K562 (cell line): ENCODE data around the gene UBR3. TPM values are rescaled to one million over a fixed set of nuclear protein-coding genes. Genes with fewer than 3 reads are reported as not detected.

Source experiments
- ATAC-seq: fragments of 200-7000 bp; cut with Tn5 transposase; 3 replicates; pipeline ENCODE4 v1.9.1; 2020; ENCODE audit warnings: moderate library complexity
- BruUV-seq: library from RNA; stranded (reverse); fragments of 400-500 nt; replicated peaks from 2 replicates; lab custom pipeline; 2021; lab: Mats Ljungman, UMichigan
- CTCF ChIA-PET: fragments of 300-600 bp; formaldehyde crosslinking; extraction: SDS; loops from one replicate; lab custom pipeline; 2021; ENCODE audit warnings: low intra/inter-chr PET ratio; lab: Yijun Ruan, JAX
- POLR2A ChIA-PET: fragments of 300-600, 350-650 bp; sonication (Branson Sonifier 250); formaldehyde crosslinking; extraction: SDS; loops from one replicate; lab custom pipeline; 2021; ENCODE audit warnings: antibody characterized with exemption, inconsistent platforms; lab: Yijun Ruan, JAX
- DNase-seq, 4 experiments: peaks; one replicate each; pipeline versions ENCODE4 v3.0.0 to v3.0.0-alpha.2; 2011 to 2018; ENCODE audit warnings: low spot score in 3 of 4, mixed read lengths in 3 of 4; ENCODE audit errors: extremely low read depth in 1 of 4
- FAIRE-seq: peaks from 2 replicates; lab custom pipeline; 2011; peaks lifted over from hg19 to GRCh38; lab: Jason Lieb, UNC
- H2AFZ ChIP-seq: 2 replicates; pipeline ENCODE4 v1.6.0; 2011; ENCODE audit warnings: low read depth, low read length, control low read depth, inconsistent platforms
- H3K27ac ChIP-seq: fragments of 200-600 bp; 3 replicates; pipeline ENCODE4 v1.8.0; 2011; ENCODE audit warnings: low read depth, mild to moderate bottlenecking, control low read depth, inconsistent platforms, low read length, moderate library complexity, mixed read lengths; ENCODE audit errors: extremely low read depth
- H3K27me3 ChIP-seq, 2 experiments: fragments of 300-600 bp in 1 of 2; 2 replicates in 1 of 2; 3 replicates in 1 of 2; pipeline versions ENCODE4 v1.6.0 to v1.8.0; 2011; ENCODE audit warnings: inconsistent platforms in 2 of 2, low read length in 2 of 2, mild to moderate bottlenecking in 1 of 2, mixed read lengths in 1 of 2, moderate library complexity in 1 of 2; ENCODE audit not compliant: control insufficient read depth in 2 of 2, insufficient read depth in 2 of 2
- H3K36me3 ChIP-seq: fragments of 300-600 bp; 3 replicates; pipeline ENCODE4 v1.8.0; 2011; ENCODE audit warnings: mild to moderate bottlenecking, low read length, inconsistent platforms; ENCODE audit not compliant: control insufficient read depth, insufficient read depth
- H3K4me1 ChIP-seq, 2 experiments: fragments of 200-600 bp in 1 of 2; replicated peaks in 1 of 2; 2 replicates in 1 of 2; 3 replicates in 1 of 2; pipeline versions ENCODE4 v1.5.1 to v1.8.0; 2011; ENCODE audit warnings: inconsistent platforms in 2 of 2, low read length in 2 of 2, mild to moderate bottlenecking in 1 of 2, mixed read lengths in 1 of 2, moderate library complexity in 1 of 2; ENCODE audit not compliant: control insufficient read depth in 2 of 2, insufficient read depth in 2 of 2
- H3K4me2 ChIP-seq: 2 replicates; pipeline ENCODE4 v1.6.1; 2011; ENCODE audit warnings: low read length, control low read depth, inconsistent platforms, mixed read lengths; ENCODE audit not compliant: insufficient read depth
- H3K4me3 ChIP-seq: fragments of 200-600 bp; sonication (generic), shearing (Covaris generic); 2 replicates; pipeline ENCODE4 v1.5.1; 2016; ENCODE audit warnings: control low read depth, inconsistent platforms
- H3K79me2 ChIP-seq: fragments of 200-600 bp; 3 replicates; pipeline ENCODE4 v1.8.0; 2011; ENCODE audit warnings: low read length, inconsistent platforms; ENCODE audit not compliant: control insufficient read depth, insufficient read depth
- H3K9ac ChIP-seq, 2 experiments: 2 replicates each; pipeline versions ENCODE4 v1.6.0 to v1.6.1; 2011; ENCODE audit warnings: low read depth in 2 of 2, low read length in 2 of 2, control low read depth in 1 of 2, inconsistent platforms in 1 of 2, mild to moderate bottlenecking in 1 of 2, mixed read lengths in 1 of 2; ENCODE audit not compliant: insufficient read depth in 1 of 2
- H3K9me1 ChIP-seq: one replicate; pipeline ENCODE4 v1.6.0; 2011; ENCODE audit warnings: inconsistent platforms, mild to moderate bottlenecking, low read length, moderate library complexity; ENCODE audit not compliant: control insufficient read depth, insufficient read depth
- H3K9me3 ChIP-seq: replicated peaks from 2 replicates; pipeline ENCODE4 v1.5.1; 2011; ENCODE audit warnings: low read depth, low read length, inconsistent platforms; ENCODE audit not compliant: control insufficient read depth, insufficient read depth
- H4K20me1 ChIP-seq: replicated peaks from 2 replicates; pipeline ENCODE4 v1.6.1; 2011; ENCODE audit warnings: low read length, inconsistent platforms, mixed read lengths; ENCODE audit not compliant: control insufficient read depth, insufficient read depth
- CBX8 ChIP-seq: fragments of 200-600 bp; sonication (generic); IDR thresholded peaks from 2 replicates; pipeline ENCODE4 v1.6.1; 2012; ENCODE audit warnings: borderline replicate concordance, mixed run types, low read depth, mild to moderate bottlenecking, moderate library complexity, mixed read lengths, low read length, control low read depth, inconsistent platforms; ENCODE audit not compliant: poor library complexity, severe bottlenecking; ENCODE audit errors: extremely low read depth
- NR2C2 ChIP-seq, 2 experiments: fragments of 200-800 bp in 1 of 2; sonication (Bioruptor generic) in 1 of 2; sonication (generic) in 1 of 2; formaldehyde crosslinking in 1 of 2; IDR thresholded peaks; 2 replicates each; pipeline versions ENCODE4 v1.6.1 to v1.8.0; 2016 to 2022; ENCODE audit warnings: mild to moderate bottlenecking in 1 of 2, missing compliant biosample characterization in 1 of 2, missing genetic modification characterization in 1 of 2, missing genetic modification reagents in 1 of 2
- NUFIP1 ChIP-seq: fragments of 450-650 bp; IDR thresholded peaks from 2 replicates; pipeline ENCODE4 v1.6.1; 2018; ENCODE audit not compliant: partially characterized antibody
- SAP30 ChIP-seq: fragments of 200-600 bp; sonication (generic); IDR thresholded peaks from 2 replicates; pipeline ENCODE4 v1.6.1; 2012; ENCODE audit warnings: borderline replicate concordance, low read depth, mild to moderate bottlenecking, moderate library complexity, low read length, control low read depth, inconsistent platforms; ENCODE audit not compliant: insufficient read depth, poor library complexity, severe bottlenecking
- SIRT6 ChIP-seq: IDR thresholded peaks from one replicate; pipeline ENCODE4 v1.6.1; 2012; ENCODE audit warnings: low read depth, mild to moderate bottlenecking, control low read depth, inconsistent platforms, low read length, moderate library complexity
- TAF1 ChIP-seq: IDR thresholded peaks from 2 replicates; pipeline ENCODE4 v1.6.1; 2011; ENCODE audit warnings: mild to moderate bottlenecking, low read length, moderate library complexity; ENCODE audit not compliant: insufficient read depth, control insufficient read depth, severe bottlenecking; ENCODE audit errors: extremely low read depth
- WGBS: fragments of 100-300 bp; shearing (Covaris generic); methylation state at CpG from one replicate; pipeline ENCODE4 v1.1.6; 2016; ENCODE audit warnings: low coverage, mixed read lengths; ENCODE audit not compliant: insufficient coverage; ENCODE audit errors: missing lambda C conversion rate; 5-methylcytosine and 5-hydroxymethylcytosine counted together
- in situ Hi-C: fragments of 300-500 bp; cut with MboI; formaldehyde crosslinking; loops from 4 replicates; pipeline ENCODE4 v1.15.0; 2018; ENCODE audit warnings: inconsistent platforms, mixed read lengths
- intact Hi-C: fragments of 100-400 bp; cut with micrococcal nuclease; formaldehyde crosslinking; loops from 2 replicates; pipeline ENCODE4 v1.14.2; 2022
- polyA plus RNA-seq, 8 experiments: library from polyadenylated mRNA; depleted of rRNA in 4 of 8; stranded (reverse) in 5 of 8; unstranded in 3 of 8; fragments of >200 nt; fragmentation: Nextera tagmentation in 2 of 8; fragmentation: Illumina TruSeq in 1 of 8; extraction: Ambion mirVana in 2 of 8; extraction: Trizol in 1 of 8; gene quantifications; 2 replicates each; pipeline versions ENCODE4 v1.2.1 to v1.2.3, GENCODE V29; 2011 to 2014; ENCODE audit warnings: inconsistent platforms in 1 of 8, missing spikeins in 1 of 8
- total RNA-seq, 7 experiments: library from RNA; depleted of rRNA in 6 of 7; stranded (reverse); fragments of >200 nt in 6 of 7; fragmentation: Illumina TruSeq in 2 of 7; extraction: Trizol in 2 of 7; gene quantifications; 2 replicates each; pipeline versions ENCODE4 v1.2.1 to v1.2.3, GENCODE V29; 2011 to 2021; ENCODE audit warnings: low replicate concordance in 1 of 7

UBR3 gene
- total and polyA plus RNA-seq, 9 of the 15 experiments (the other 6 are each of a cell fraction or from before 2014, with no cell fraction given): 14.4 to 63.5 (median 40.4) TPM

DNA sequence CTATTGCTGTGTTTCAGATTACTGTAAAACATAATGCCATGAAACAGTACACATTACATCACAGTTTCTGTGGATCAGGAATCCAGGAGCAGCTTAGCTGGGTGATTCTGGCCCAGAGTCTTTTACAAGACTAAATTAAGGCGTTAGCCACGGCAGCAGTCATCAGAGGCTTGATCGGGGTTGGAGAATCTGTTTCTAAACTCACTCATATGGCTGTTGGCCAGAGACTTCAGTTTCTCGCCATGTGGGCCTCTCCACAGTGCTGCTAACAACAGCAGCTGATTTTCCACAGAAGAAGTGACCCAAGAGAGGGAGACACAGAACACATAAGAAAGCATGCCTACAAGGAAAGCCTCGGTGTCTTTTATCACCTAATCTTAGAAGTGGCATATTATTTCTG, 261.5 kb downstream of the UBR3 start:
- no peaks in the 10 kb centered on the region for H3K9me3 ChIP-seq
- WGBS: 88% methylated on average over 5 of the region's 5 CpGs
- H2AFZ ChIP-seq: no peak overlapping the region
- ChIA-PET CTCF (no interaction called here), POLR2A (interaction anchor here (0.8 to 1.0 kb wide), 2 partner anchors 66 to 1160 kb away, joined by 3 to 4 read pairs; no protein-coding TSS in a partner anchor)
- H3K27ac ChIP-seq: no peak overlapping the region
- no TSS peak for BruUV-seq
- H3K27me3 ChIP-seq: no peaks in the 10 kb centered on the region
- H3K9ac ChIP-seq: no peak overlapping the region
- ATAC-seq: no peak
- no peak for DNase-seq
- TF ChIP-seq CBX8 (no peak), SIRT6 (no peak), TAF1 (no peak), NUFIP1 (no peak), NR2C2 (CRISPR knock-in tag; IDR thresholded peaks at IDR 0.05) (no peak), NR2C2 (tag; IDR thresholded peaks at IDR 0.05) (no peak), SAP30 (no peak)
- no peak overlapping the region for H3K4me3 ChIP-seq
- intact Hi-C loops: no loop called here
- H3K36me3 ChIP-seq: peaks cover 5% of the 10 kb centered on the region; the same call in 1 of the 3 replicates
- no peak overlapping the region for H3K4me2 ChIP-seq
- in situ Hi-C loops: no loop called here
- H3K79me2 ChIP-seq: no peaks in the 10 kb centered on the region
- no peaks in the 10 kb centered on the region for H3K9me1 ChIP-seq
- H4K20me1 ChIP-seq: no peaks in the 10 kb centered on the region
- peaks cover 0 to 23% of the 10 kb centered on the region in 2 experiments; a peak in 3 of 5 replicates for H3K4me1 ChIP-seq
- no peak for FAIRE-seq
